Tibial artery (tissue), 4 donors: ENCODE measurements around the gene CNTNAP2.

Experiments used
- DNase-seq, 2 donors: peaks; one replicate each; pipeline ENCODE4 v3.0.0-alpha.2; 2019
- H3K27ac ChIP-seq, 2 donors: fragments of 200-600 bp; sonication (generic) in 1 of 2; 1 replicate in 1 of 2; 2 replicates in 1 of 2; pipeline ENCODE4 v1.5.1; 2018 to 2019; ENCODE audit warnings: mild to moderate bottlenecking in 1 of 2
- H3K27me3 ChIP-seq, 2 donors: fragments of 200-600 bp; sonication (generic) in 1 of 2; one replicate each; pipeline versions ENCODE4 v1.5.1 to v1.6.0; 2016 to 2019
- H3K36me3 ChIP-seq, 3 donors: fragments of 200-600 bp; sonication (generic) in 2 of 3; one replicate each; pipeline ENCODE4 v1.5.1; 2016 to 2019; ENCODE audit warnings: mild to moderate bottlenecking in 2 of 3
- H3K4me1 ChIP-seq, 4 donors: fragments of 200-600 bp; sonication (generic) in 2 of 4; 1 replicate in 3 of 4; 2 replicates in 1 of 4; pipeline ENCODE4 v1.5.1; 2016 to 2019
- H3K4me3 ChIP-seq, 2 donors: fragments of 200-600 bp; sonication (generic) in 1 of 2; 1 replicate in 1 of 2; 2 replicates in 1 of 2; pipeline ENCODE4 v1.5.1; 2018 to 2019; ENCODE audit warnings: mild to moderate bottlenecking in 2 of 2
- H3K9me3 ChIP-seq, 3 donors: fragments of 200-600 bp; sonication (generic) in 1 of 3; one replicate each; pipeline ENCODE4 v1.5.1; 2016 to 2019
- CTCF ChIP-seq, 2 experiments: fragments of 200-600 bp in 1 of 2; fragments of 450-650 bp in 1 of 2; IDR thresholded peaks; one replicate each; pipeline ENCODE4 v1.5.1; 2017 to 2019; ENCODE audit warnings: antibody characterized with exemption in 2 of 2, mild to moderate bottlenecking in 1 of 2, moderate library complexity in 1 of 2
- intact Hi-C: fragments of 100-400 bp; cut with DNase I; formaldehyde crosslinking; loops from one replicate; pipeline ENCODE4 v1.15.0; 2023; ENCODE audit warnings: low total_unique reads

Gene CNTNAP2

GRCh38 chr7:147012666-147013065 lies 896.1 kb downstream of the CNTNAP2 start:
- intact Hi-C loops = no loop called here
- Histone ChIP-seq H3K4me1 (no peaks in the 10 kb centered on the region), H3K36me3 (no peaks in the 10 kb centered on the region), H3K9me3 (no peaks in the 10 kb centered on the region), H3K4me3 (no peak overlapping the region), H3K27me3 (no peaks in the 10 kb centered on the region), H3K27ac (no peak overlapping the region)
- TF ChIP-seq CTCF (IDR thresholded peaks at IDR 0.05) = no peak
- no peak for DNase-seq

- Histone ChIP-seq H3K27me3 (no peaks in the 10 kb centered on the region), H3K27ac (no peak overlapping the region), H3K9me3 (no peaks in the 10 kb centered on the region), H3K4me1 (no peaks in the 10 kb centered on the region), H3K4me3 (no peak overlapping the region), H3K36me3 (no peaks in the 10 kb centered on the region)
- TF ChIP-seq CTCF (IDR thresholded peaks at IDR 0.05) = no peak
- intact Hi-C loops = no loop called here
- DNase-seq = no peak
These were observed 897.2 kb downstream of the CNTNAP2 start for GRCh38 chr7:147013825-147014224.

GRCh38 chr7:147014286-147014955 lies 897.8 kb downstream of the CNTNAP2 start:
- Histone ChIP-seq H3K27ac (no peak overlapping the region), H3K4me1 (no peaks in the 10 kb centered on the region), H3K36me3 (no peaks in the 10 kb centered on the region), H3K27me3 (no peaks in the 10 kb centered on the region), H3K9me3 (no peaks in the 10 kb centered on the region), H3K4me3 (no peak overlapping the region)
- TF ChIP-seq CTCF (IDR thresholded peaks at IDR 0.05) = no peak
- intact Hi-C loops = no loop called here
- DNase-seq = no peak

- no peak for DNase-seq
- H3K36me3 ChIP-seq = no peaks in the 10 kb centered on the region
These were observed 899.4 kb downstream of the CNTNAP2 start for GRCh38 chr7:147015999-147016398.

GRCh38 chr7:147022056-147022455 lies 905.5 kb downstream of the CNTNAP2 start:
- Histone ChIP-seq H3K27ac (no peak overlapping the region), H3K36me3 (no peaks in the 10 kb centered on the region), H3K9me3 (no peaks in the 10 kb centered on the region), H3K4me1 (no peaks in the 10 kb centered on the region), H3K4me3 (no peak overlapping the region), H3K27me3 (no peaks in the 10 kb centered on the region)
- intact Hi-C loops = no loop called here
- no peak for TF ChIP-seq CTCF (IDR thresholded peaks at IDR 0.05)
- no peak for DNase-seq

More at GRCh38 chr7:147015999-147016398, 899.4 kb downstream of the CNTNAP2 start:
- no peak for TF ChIP-seq CTCF (IDR thresholded peaks at IDR 0.05)
- H3K27me3 ChIP-seq = no peaks in the 10 kb centered on the region
- H3K4me1 ChIP-seq = no peaks in the 10 kb centered on the region
- no peak overlapping the region for H3K27ac ChIP-seq
- intact Hi-C loops = no loop called here
- no peaks in the 10 kb centered on the region for H3K9me3 ChIP-seq
- H3K4me3 ChIP-seq = no peak overlapping the region

GRCh38 chr7:147023440-147023839 lies 906.8 kb downstream of the CNTNAP2 start:
- Histone ChIP-seq H3K36me3 (no peaks in the 10 kb centered on the region), H3K27me3 (no peaks in the 10 kb centered on the region), H3K4me1 (no peaks in the 10 kb centered on the region), H3K9me3 (no peaks in the 10 kb centered on the region), H3K4me3 (no peak overlapping the region), H3K27ac (no peak overlapping the region)
- no peak for TF ChIP-seq CTCF (IDR thresholded peaks at IDR 0.05)
- DNase-seq = no peak
- intact Hi-C loops = no loop called here
